Dendritic cell treated with granulocyte-macrophage colony-stimulating factor and Interleukin-4, amounts not matched to agents 40 ng/mL and 50 ng/mL, for 4 days (primary cell): ENCODE data around the gene TOP3B.

Experiments used
- H3K27ac Mint-ChIP-seq: one replicate; pipeline ENCODE4 v1.8.0; 2022; ENCODE audit warnings: mild to moderate bottlenecking, mixed read lengths
- H3K27me3 Mint-ChIP-seq: one replicate; pipeline ENCODE4 v1.8.0; 2022; ENCODE audit warnings: mild to moderate bottlenecking, mixed read lengths
- H3K36me3 Mint-ChIP-seq: one replicate; pipeline ENCODE4 v1.8.0; 2022; ENCODE audit warnings: low read depth, mixed read lengths
- H3K4me1 Mint-ChIP-seq: one replicate; pipeline ENCODE4 v1.8.0; 2022; ENCODE audit warnings: low read depth, mixed read lengths
- H3K4me3 Mint-ChIP-seq: one replicate; pipeline ENCODE4 v1.8.0; 2022; ENCODE audit warnings: mild to moderate bottlenecking, moderate library complexity, mixed read lengths
- H3K9me3 Mint-ChIP-seq: one replicate; pipeline ENCODE4 v1.8.0; 2022; ENCODE audit warnings: mixed read lengths
- intact Hi-C: fragments of 100-400 bp; cut with micrococcal nuclease; formaldehyde crosslinking; loops from one replicate; pipeline ENCODE4 v1.15.0; 2022

TOP3B gene

DNA sequence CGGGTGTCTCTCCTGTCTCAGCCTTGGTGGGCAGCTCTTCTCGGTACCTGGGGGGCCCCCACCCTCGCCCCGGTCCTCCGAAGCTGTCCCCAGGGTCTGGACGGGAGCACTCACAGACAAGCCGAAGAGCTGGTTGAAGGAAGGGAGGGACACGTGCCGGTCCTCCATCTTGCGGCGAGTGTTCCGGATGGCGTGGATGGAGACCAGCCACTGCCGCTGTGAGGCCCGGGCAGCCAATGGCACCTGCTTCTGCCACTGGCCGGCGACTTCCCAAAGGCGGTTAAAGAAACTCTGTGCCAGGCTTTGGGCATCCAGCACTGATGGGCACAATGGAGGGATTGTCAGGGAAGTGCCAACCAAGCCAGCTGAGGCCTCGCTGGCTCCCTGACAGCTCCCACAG is 48.7 kb downstream of the TOP3B start:
- no peak overlapping the region for H3K4me3 Mint-ChIP-seq
- intact Hi-C loops = no loop called here
- H3K27ac Mint-ChIP-seq = peak overlapping the region; percentile 100
- peaks cover 37% of the 10 kb centered on the region for H3K4me1 Mint-ChIP-seq
- H3K36me3 Mint-ChIP-seq = peaks cover 93% of the 10 kb centered on the region
- no peaks in the 10 kb centered on the region for H3K27me3 Mint-ChIP-seq
- no peaks in the 10 kb centered on the region for H3K9me3 Mint-ChIP-seq

DNA sequence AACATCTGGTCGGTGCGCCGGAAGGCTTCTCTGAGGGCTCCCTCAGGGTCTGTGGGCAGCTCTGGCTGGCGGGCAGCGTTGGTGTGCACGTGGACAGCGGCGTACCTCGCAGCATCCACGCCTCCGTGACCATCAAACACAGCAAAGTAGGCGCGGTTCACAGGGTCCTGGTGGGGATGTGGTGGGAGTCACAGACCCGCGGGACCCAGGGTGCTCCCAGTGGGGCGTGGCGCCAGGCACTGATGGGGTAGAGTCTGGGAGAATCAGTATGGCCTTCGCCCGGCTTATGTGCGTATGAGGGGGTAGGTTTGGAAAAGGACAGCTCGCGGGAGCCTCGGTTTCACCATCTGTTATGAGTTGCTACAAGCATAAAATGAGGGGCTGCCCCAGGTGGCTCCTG is 49.2 kb downstream of the TOP3B start:
- Mint-ChIP-seq H3K9me3 (no peaks in the 10 kb centered on the region), H3K36me3 (peaks cover 93% of the 10 kb centered on the region), H3K27me3 (no peaks in the 10 kb centered on the region), H3K4me3 (no peak overlapping the region), H3K4me1 (peaks cover 37% of the 10 kb centered on the region), H3K27ac (peak overlapping the region; percentile 100)
- intact Hi-C loops = no loop called here

DNA sequence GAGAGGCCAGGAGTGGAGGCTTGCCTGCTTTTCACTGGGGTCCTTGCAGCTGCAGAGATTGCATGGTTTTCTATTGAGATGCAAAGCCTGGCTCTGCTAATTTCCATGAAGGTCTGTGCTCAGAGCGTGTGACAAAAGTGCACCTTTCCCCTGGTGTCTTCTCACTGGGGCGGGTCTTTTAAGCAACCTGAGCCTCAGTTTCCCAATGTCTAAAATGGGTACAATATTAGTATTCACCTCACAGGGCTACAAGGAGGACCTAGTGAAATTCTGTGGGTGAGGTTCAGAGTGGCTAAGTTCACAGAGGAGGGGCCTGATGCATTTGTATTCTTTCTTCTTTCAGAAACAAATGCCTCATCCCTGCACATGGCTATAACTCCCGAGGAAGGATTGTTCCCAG is 50.2 kb downstream of the TOP3B start:
- H3K4me3 Mint-ChIP-seq = no peak overlapping the region

DNA sequence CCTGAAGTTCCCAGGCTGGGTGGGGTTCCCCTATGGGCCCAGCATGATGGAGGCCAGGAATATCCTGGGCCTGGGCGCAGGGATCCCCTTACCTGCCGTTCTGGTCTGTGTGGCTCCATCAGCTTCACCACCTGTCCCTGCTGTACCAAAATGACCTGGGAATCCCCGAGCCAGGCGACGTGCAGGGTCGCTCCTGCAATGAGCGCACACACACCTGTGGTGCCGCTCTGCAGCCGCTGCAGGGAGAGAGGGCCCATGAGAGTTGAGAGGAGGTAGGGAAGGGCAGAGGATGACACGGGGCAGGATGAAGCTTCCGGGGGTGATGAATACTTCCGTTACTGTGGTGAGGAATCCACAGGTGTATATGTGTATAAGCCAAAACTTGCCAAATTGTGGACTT is 51.5 kb downstream of the TOP3B start:
- Mint-ChIP-seq H3K36me3 (peaks cover 99% of the 10 kb centered on the region), H3K27me3 (no peaks in the 10 kb centered on the region), H3K4me1 (peaks cover 30% of the 10 kb centered on the region), H3K4me3 (no peak overlapping the region), H3K27ac (no peak overlapping the region), H3K9me3 (no peaks in the 10 kb centered on the region)
- intact Hi-C loops = no loop called here

More for the DNA sequence above, 50.2 kb downstream of the TOP3B start:
- Mint-ChIP-seq H3K27me3 (no peaks in the 10 kb centered on the region), H3K4me1 (peaks cover 37% of the 10 kb centered on the region), H3K36me3 (peaks cover 93% of the 10 kb centered on the region), H3K9me3 (no peaks in the 10 kb centered on the region), H3K27ac (no peak overlapping the region)
- intact Hi-C loops = no loop called here

DNA sequence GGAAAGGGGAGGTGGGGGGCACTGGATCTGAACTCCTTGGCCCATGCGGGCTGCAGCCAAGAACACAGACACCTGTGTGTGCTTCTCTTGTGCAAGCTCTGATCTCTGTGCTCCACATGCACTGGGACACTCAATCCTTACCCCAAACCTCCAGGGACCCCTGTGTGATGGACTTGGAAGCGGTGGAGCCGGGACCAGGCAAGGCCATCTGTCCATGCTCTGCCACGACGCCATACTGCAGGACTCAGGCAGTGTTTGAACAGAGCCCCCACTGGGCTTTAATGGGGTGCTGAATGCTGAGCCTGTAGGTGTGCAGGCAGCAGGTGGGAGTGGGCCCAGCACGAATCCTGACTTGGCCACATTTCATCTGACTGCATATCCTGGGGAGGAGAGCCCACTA is 53.3 kb downstream of the TOP3B start:
- Mint-ChIP-seq H3K4me1 (peaks cover 25% of the 10 kb centered on the region), H3K36me3 (peaks cover 100% of the 10 kb centered on the region), H3K27me3 (no peaks in the 10 kb centered on the region), H3K27ac (no peak overlapping the region), H3K4me3 (no peak overlapping the region), H3K9me3 (no peaks in the 10 kb centered on the region)
- intact Hi-C loops = no loop called here

DNA sequence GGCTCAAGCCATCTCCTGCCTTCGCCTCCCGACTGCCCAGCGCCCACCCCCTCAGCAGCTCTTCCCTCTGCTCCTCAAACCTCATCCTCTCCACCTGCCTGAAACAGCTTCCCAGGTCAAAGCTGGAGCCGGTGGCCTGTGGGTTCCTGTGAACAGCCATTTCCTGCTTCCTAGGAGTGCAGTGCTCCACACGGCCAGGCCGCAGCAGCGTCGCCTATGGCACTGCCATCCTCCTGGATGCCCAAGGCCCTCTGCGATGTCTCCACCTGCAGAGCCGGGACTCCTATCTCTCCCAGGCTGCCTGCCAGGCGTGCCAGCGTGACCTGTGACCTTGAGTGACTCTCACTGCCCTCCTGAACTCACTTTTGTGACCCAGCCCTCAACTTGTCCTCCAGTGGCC is 54.5 kb downstream of the TOP3B start:
- intact Hi-C loops = no loop called here
- Mint-ChIP-seq H3K4me3 (no peak overlapping the region), H3K27me3 (no peaks in the 10 kb centered on the region), H3K36me3 (peaks cover 100% of the 10 kb centered on the region), H3K27ac (peak overlapping the region; percentile 59), H3K4me1 (peaks cover 25% of the 10 kb centered on the region), H3K9me3 (no peaks in the 10 kb centered on the region)

DNA sequence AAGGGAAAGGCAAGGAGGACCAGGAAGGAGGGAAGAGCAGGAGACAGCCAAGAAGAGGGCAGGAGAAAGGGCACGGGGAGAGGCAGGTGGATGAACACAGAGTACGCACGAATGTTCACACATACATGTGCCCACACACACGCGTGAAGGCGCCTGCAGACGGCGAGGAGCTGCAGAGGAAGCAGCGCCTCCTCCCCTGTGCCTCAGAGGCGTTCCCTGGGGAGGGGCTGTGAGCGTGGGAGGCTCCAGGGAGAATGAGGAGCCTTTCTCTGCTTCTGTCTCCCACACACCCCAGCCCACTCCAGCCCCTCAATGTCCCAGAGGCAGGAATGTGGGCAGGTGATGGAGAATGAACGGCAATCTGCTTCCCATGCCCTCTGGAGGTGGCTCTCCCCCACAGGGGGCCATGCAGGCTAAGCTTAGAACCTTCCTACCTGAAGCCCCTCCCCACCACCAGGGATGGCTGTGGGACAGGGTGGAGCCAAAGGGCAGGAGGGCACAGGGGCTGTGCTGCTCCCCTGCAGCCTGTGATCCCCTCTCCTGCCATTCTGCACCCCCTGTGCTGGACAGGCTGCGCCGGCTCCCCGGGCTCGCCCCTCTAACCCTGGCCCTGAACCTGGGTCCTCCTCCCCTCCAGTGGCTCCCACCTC is 55.3 kb downstream of the TOP3B start:
- intact Hi-C loops = no loop called here
- Mint-ChIP-seq H3K27ac (peak overlapping the region; percentile 47), H3K9me3 (no peaks in the 10 kb centered on the region), H3K27me3 (no peaks in the 10 kb centered on the region), H3K4me3 (no peak overlapping the region), H3K4me1 (peaks cover 25% of the 10 kb centered on the region), H3K36me3 (peaks cover 100% of the 10 kb centered on the region)

DNA sequence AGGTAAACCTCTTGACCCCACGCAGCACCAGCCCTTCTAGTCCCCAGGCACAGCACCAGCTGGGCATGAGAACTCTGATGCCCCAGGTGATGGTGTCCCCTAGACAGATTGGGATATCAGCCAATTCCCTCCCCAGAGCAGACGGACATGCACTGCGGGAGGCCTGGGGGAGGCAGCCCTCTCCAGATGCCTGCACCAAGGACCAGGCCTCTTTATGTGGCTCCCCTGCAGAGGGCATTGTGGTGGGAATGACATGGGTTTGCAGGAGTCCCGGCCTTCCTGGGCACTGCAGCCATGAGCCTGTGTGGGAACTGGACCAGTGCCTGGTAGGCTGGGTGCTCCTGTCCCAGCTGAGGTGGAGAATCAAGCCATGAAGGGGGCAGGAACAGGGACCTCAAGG is 55.9 kb downstream of the TOP3B start:
- Mint-ChIP-seq H3K4me3 (no peak overlapping the region), H3K27ac (peak overlapping the region; percentile 47), H3K27me3 (no peaks in the 10 kb centered on the region), H3K9me3 (no peaks in the 10 kb centered on the region), H3K4me1 (peaks cover 25% of the 10 kb centered on the region), H3K36me3 (peaks cover 100% of the 10 kb centered on the region)
- intact Hi-C loops = no loop called here

DNA sequence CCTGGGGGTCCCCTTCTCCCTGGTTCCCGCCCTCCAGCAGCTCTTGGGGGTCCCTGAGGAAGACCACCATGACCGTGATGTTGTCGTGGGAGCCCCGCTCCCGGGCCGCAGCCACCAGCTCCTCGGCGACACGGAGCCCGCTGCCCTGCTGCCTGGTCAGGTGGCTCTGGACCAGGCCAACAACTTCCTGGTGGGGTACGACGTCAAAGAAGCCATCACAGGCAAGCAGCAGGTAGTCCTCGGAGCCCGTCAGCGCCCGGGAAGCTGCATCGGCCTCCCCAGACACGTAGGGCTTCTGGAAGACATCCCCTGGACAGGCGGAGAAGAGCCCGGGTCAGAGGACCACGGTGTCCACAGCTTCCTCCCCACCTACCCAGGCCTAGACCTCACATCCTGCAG is 59.4 kb downstream of the TOP3B start:
- peaks cover 14% of the 10 kb centered on the region for H3K4me1 Mint-ChIP-seq
- intact Hi-C loops = no loop called here
- peaks cover 96% of the 10 kb centered on the region for H3K36me3 Mint-ChIP-seq
- H3K27ac Mint-ChIP-seq = no peak overlapping the region
- no peaks in the 10 kb centered on the region for H3K9me3 Mint-ChIP-seq
- H3K27me3 Mint-ChIP-seq = no peaks in the 10 kb centered on the region
- no peak overlapping the region for H3K4me3 Mint-ChIP-seq

DNA sequence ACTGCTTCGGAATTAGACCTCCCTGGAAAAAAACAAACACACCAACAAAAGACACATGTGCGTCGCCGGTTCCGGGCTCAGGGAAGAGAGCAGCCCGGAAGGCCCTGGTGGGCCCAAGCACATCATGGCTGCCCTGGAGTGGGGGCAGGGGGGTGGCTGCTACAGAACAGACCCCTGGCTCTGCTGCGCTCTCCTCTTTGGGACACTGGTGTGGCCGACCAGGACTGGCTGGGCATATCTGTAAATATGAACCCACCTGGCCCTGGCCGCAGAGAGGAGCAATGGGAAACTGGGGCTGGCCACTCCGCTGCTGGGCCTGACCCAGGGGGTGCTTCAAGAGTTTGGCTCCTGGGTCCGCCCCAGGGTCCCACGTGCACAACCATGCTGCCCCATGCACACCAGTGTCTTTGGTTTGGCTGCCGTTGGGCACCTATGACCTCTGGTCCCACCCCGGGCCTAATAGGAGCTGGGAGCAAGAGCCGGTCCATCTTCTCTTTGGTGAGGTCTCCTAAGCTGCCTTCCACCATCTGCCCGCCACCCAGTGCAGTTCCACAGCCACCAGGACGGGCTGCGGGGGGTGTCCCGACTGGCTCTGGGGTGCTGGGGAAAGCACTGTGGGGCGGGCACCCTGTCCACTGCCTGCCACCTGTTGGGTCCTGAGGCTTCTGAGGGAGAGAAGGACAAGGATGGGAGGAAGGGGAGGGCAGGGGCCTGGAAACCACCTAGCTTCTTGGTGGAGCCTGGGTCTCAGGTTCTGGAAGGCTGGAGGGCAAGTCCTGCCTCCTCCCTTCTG is 60.0 kb downstream of the TOP3B start:
- Mint-ChIP-seq H3K27me3 (no peaks in the 10 kb centered on the region), H3K36me3 (peaks cover 95% of the 10 kb centered on the region), H3K27ac (no peak overlapping the region), H3K4me3 (no peak overlapping the region), H3K4me1 (peaks cover 14% of the 10 kb centered on the region), H3K9me3 (no peaks in the 10 kb centered on the region)
- intact Hi-C loops = no loop called here

DNA sequence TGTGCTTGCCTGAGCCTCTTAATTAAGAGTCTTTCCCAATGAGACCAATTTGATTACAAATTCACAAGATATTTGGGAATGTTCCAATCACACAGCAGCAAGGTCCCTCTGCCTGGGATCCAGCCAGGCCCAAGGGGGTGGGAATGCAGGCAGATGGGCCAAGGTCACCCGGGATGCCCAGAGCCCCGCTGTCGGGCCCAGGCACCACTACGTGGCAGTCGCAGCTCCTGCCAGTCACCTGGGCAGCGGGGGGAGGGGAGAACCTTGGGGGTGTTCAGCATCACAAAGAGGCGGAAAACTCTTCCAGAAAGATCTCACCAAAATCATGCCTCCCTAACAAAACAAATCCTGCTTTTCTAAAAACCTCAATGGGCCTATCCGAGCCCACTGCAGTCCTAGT is 60.9 kb downstream of the TOP3B start:
- H3K4me3 Mint-ChIP-seq = no peak overlapping the region
- peaks cover 13% of the 10 kb centered on the region for H3K4me1 Mint-ChIP-seq
- H3K9me3 Mint-ChIP-seq = no peaks in the 10 kb centered on the region
- H3K27me3 Mint-ChIP-seq = no peaks in the 10 kb centered on the region
- H3K36me3 Mint-ChIP-seq = peaks cover 92% of the 10 kb centered on the region
- intact Hi-C loops = no loop called here
- H3K27ac Mint-ChIP-seq = no peak overlapping the region

DNA sequence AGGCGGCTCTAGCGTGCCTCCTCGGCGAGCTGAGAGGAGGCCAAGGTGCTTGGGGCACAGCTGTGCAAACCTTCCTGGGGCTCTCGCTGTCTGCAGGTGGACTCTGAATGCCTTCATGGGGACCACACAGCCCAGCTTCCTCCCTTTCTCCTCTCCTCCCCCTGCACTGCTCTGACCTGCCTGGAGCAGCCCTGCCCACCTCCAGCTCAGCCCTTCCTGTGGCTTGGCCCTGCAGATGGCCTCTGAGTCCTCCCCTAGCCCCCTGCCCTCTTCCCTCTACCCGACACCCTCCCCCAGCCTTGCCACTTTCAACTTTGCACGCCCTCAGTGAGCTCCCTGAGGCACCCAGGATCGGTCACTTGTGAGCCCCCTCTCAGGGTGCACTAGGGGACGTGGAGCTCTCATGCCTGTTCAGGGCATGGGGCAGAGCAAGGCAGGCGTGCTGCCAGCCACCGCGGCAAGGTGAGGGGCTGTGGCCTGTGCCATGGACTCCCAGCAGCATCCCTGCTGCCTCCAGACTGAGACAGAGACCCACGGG is 61.3 kb downstream of the TOP3B start:
- H3K4me3 Mint-ChIP-seq = no peak overlapping the region
- no peak overlapping the region for H3K27ac Mint-ChIP-seq
- no peaks in the 10 kb centered on the region for H3K9me3 Mint-ChIP-seq
- peaks cover 88% of the 10 kb centered on the region for H3K36me3 Mint-ChIP-seq
- intact Hi-C loops = no loop called here
- H3K27me3 Mint-ChIP-seq = no peaks in the 10 kb centered on the region
- H3K4me1 Mint-ChIP-seq = peaks cover 12% of the 10 kb centered on the region

DNA sequence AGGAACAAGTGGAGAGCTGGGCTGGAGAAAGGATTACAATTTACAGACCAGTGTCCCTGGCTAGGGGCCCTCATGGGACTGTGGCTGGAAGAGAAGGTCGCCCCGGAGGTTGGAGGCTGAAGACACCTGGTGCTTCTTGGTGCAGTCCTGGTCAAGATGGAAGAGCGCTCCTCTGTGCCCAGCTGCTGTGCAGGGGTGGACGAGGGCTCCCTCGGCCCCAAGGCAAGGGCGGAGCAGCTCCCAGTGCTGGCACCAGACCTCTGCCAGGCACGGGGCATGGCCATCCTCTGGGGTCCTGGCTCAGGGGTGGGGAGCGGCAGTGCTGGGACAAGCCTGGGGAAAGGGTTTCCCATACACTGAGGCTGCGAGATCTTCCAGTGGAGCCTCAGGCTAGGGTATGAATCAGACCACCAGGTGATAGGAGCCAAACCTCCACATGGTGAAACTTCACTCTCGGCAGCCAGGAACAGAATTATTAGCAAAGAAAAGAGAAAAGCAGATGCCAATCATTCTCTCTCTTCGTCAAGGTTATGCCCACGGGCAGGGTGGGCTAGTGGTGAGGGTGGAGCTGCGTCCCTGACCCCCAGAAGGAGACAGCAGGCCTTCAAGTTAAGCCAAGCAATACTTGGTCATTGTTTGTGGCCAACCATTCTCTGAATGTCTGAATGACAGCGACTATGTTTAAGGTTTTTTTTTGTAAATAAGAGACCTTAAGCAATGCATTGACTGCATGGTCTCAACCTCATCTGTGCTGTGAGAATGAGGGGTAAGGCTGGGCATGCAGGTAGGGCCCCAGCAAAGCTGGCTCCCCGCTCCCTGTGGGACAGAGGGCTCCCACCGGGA is 62.0 kb downstream of the TOP3B start:
- Mint-ChIP-seq H3K4me1 (peaks cover 12% of the 10 kb centered on the region), H3K4me3 (no peak overlapping the region), H3K27me3 (no peaks in the 10 kb centered on the region), H3K36me3 (peaks cover 81% of the 10 kb centered on the region), H3K27ac (no peak overlapping the region), H3K9me3 (no peaks in the 10 kb centered on the region)
- intact Hi-C loops = no loop called here
